Naive thymus-derived CD4-positive, alpha-beta T cell (primary cell): ENCODE data around the gene SLC2A11. TPM values are rescaled to one million over a fixed set of nuclear protein-coding genes. Genes with fewer than 3 reads are reported as not detected.

Experiments
- ATAC-seq: fragments of 150-1000 bp; cut with Tn5 transposase; 2 replicates; pipeline ENCODE4 v1.10.0; 2021; ENCODE audit warnings: mild to moderate bottlenecking, moderate library complexity
- CTCF ChIA-PET: fragments of 350-600 bp; sonication (Branson Sonifier 250); formaldehyde crosslinking; loops from one replicate; lab custom pipeline; 2021; ENCODE audit warnings: antibody characterized with exemption; lab: Charles Lee
- POLR2A ChIA-PET: fragments of 350-600 bp; sonication (Branson Sonifier 250); formaldehyde crosslinking; loops from one replicate; lab custom pipeline; 2021; ENCODE audit warnings: antibody characterized with exemption, inconsistent platforms; lab: Charles Lee
- DNase-seq, 9 donors: peaks; one replicate each; pipeline versions ENCODE4 v3.0.0 to v3.0.0-alpha.2; 2020 to 2022; ENCODE audit warnings: mixed read lengths in 1 of 9
- H3K27ac ChIP-seq: one replicate; pipeline ENCODE4 v1.7.0; 2013; ENCODE audit warnings: mild to moderate bottlenecking, low read depth, low read length, moderate library complexity
- H3K27me3 ChIP-seq, 2 donors: one replicate each; pipeline ENCODE4 v1.7.0; 2013; ENCODE audit warnings: low read length in 2 of 2, mild to moderate bottlenecking in 2 of 2, moderate library complexity in 2 of 2; ENCODE audit not compliant: control insufficient read depth in 2 of 2, insufficient read depth in 2 of 2
- H3K36me3 ChIP-seq, 3 experiments: 1 replicate in 2 of 3; 2 replicates in 1 of 3; pipeline ENCODE4 v1.7.0; 2013; ENCODE audit warnings: low read length in 3 of 3, mild to moderate bottlenecking in 3 of 3, moderate library complexity in 1 of 3; ENCODE audit not compliant: insufficient read depth in 3 of 3, control insufficient read depth in 2 of 3
- H3K4me1 ChIP-seq, 2 donors: one replicate each; pipeline ENCODE4 v1.7.0; 2013; ENCODE audit warnings: low read length in 2 of 2, mild to moderate bottlenecking in 2 of 2, moderate library complexity in 1 of 2; ENCODE audit not compliant: control insufficient read depth in 2 of 2, insufficient read depth in 2 of 2
- H3K4me3 ChIP-seq: 2 replicates; pipeline ENCODE4 v1.7.0; 2013; ENCODE audit warnings: mild to moderate bottlenecking, low read length
- H3K9me3 ChIP-seq, 3 experiments: 1 replicate in 2 of 3; 2 replicates in 1 of 3; pipeline ENCODE4 v1.7.0; 2013; ENCODE audit warnings: low read length in 3 of 3; ENCODE audit not compliant: control insufficient read depth in 2 of 3
- H3K27ac Mint-ChIP-seq, 9 donors: one replicate each; pipeline ENCODE4 v1.8.0; 2020 to 2022; ENCODE audit warnings: mixed read lengths in 9 of 9, mild to moderate bottlenecking in 8 of 9, moderate library complexity in 5 of 9, inconsistent platforms in 2 of 9
- H3K27me3 Mint-ChIP-seq, 5 donors: one replicate each; pipeline ENCODE4 v1.8.0; 2021 to 2022; ENCODE audit warnings: mixed read lengths in 5 of 5, mild to moderate bottlenecking in 1 of 5
- H3K36me3 Mint-ChIP-seq, 5 donors: one replicate each; pipeline ENCODE4 v1.8.0; 2020 to 2022; ENCODE audit warnings: mixed read lengths in 5 of 5, mild to moderate bottlenecking in 3 of 5, inconsistent platforms in 1 of 5
- H3K4me1 Mint-ChIP-seq, 7 donors: one replicate each; pipeline ENCODE4 v1.8.0; 2020 to 2022; ENCODE audit warnings: mixed read lengths in 7 of 7, mild to moderate bottlenecking in 3 of 7, inconsistent platforms in 1 of 7
- H3K4me3 Mint-ChIP-seq, 10 donors: one replicate each; pipeline ENCODE4 v1.8.0; 2020 to 2022; ENCODE audit warnings: mild to moderate bottlenecking in 10 of 10, mixed read lengths in 10 of 10, moderate library complexity in 6 of 10, inconsistent platforms in 2 of 10
- H3K9me3 Mint-ChIP-seq, 11 donors: one replicate each; pipeline ENCODE4 v1.8.0; 2020 to 2022; ENCODE audit warnings: mixed read lengths in 11 of 11, mild to moderate bottlenecking in 4 of 11, inconsistent platforms in 1 of 11, moderate library complexity in 1 of 11
- intact Hi-C, 2 donors: fragments of 100-400 bp; cut with micrococcal nuclease; formaldehyde crosslinking; loops; one replicate each; pipeline ENCODE4 v1.15.1; 2023
- polyA plus RNA-seq, 2 donors: library from polyadenylated mRNA; unstranded; fragments of 300-500 nt; fragmentation: Illumina TruSeq; gene quantifications; one replicate each; pipeline ENCODE4 v1.2.3, GENCODE V29; 2021
- total RNA-seq, 6 experiments: library from RNA in 5 of 6; stranded (reverse) in 5 of 6; gene quantifications; 1 replicate in 5 of 6; 2 replicates in 1 of 6; pipeline ENCODE4 v1.2.3 and lab custom pipeline; 2021 to 2026

SLC2A11 gene
- total and polyA plus RNA-seq, 7 experiments from 2014 or later, result 5.9 to 29.7 (median 10.9) TPM

DNA sequence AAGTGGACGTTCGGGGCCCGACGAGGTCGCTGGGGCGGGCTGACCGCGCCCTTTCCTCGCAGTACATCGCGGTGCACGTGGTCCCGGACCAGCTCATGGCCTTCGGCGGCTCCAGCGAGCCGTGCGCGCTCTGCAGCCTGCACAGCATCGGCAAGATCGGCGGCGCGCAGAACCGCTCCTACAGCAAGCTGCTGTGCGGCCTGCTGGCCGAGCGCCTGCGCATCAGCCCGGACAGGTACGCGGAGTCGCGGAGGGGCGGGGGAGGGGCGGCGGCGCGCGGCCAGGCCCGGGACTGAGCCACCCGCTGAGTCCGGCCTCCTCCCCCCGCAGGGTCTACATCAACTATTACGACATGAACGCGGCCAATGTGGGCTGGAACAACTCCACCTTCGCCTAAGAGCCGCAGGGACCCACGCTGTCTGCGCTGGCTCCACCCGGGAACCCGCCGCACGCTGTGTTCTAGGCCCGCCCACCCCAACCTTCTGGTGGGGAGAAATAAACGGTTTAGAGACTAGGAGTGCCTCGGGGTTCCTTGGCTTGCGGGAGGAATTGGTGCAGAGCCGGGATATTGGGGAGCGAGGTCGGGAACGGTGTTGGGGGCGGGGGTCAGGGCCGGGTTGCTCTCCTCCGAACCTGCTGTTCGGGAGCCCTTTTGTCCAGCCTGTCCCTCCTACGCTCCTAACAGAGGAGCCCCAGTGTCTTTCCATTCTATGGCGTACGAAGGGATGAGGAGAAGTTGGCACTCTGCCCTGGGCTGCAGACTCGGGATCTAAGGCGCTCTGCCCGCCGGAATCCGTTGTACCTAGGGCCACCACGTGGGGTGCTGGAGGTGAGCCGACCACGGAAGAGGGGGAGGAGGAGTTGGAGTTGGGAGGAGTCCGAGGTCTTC, 37.3 kb downstream of the SLC2A11 start:
- H3K4me3 Mint-ChIP-seq, result peak overlapping the region; percentile 87 to 97 (median 94)
- H3K9me3 ChIP-seq, result no peaks in the 10 kb centered on the region
- peaks cover 0 to 37% (median 8%) of the 10 kb centered on the region in 5 donors for H3K36me3 Mint-ChIP-seq
- ChIA-PET POLR2A (interaction anchor here (0.7 to 3.9 kb wide), 12 partner anchors 16 to 660 kb away, joined by 3 to 67 read pairs (median 4); partner anchors contain the start of genes CABIN1, GUCD1, SLC2A11 and SMARCB1), CTCF (interaction anchor here (0.7 to 1.6 kb wide), 6 partner anchors 19 to 116 kb away, joined by 3 to 6 read pairs (median 3); partner anchors contain the start of genes CABIN1, SLC2A11 and SMARCB1)
- H3K27me3 ChIP-seq, result no peaks in the 10 kb centered on the region
- H3K4me1 ChIP-seq, result peaks cover 16% of the 10 kb centered on the region in 2 donors
- intact Hi-C loops, result loop anchor here (1.0 to 5.0 kb wide), 11 partner anchors 19 to 753 kb away; partner anchors contain the start of genes DERL3 (in 2 of the 2), SLC2A11 (in 2 of the 2), GUCD1 (in 1 of the 2) and RSPH14 (in 1 of the 2)
- peak; percentile 49 for ATAC-seq
- peak; percentile 35 to 74 (median 52) for DNase-seq
- peaks cover 12 to 39% (median 30%) of the 10 kb centered on the region in 7 donors for H3K4me1 Mint-ChIP-seq
- H3K27ac ChIP-seq, result peak overlapping the region; percentile 93
- H3K27me3 Mint-ChIP-seq, result no peaks in the 10 kb centered on the region
- H3K4me3 ChIP-seq, result peak overlapping the region; percentile 88
- H3K9me3 Mint-ChIP-seq, result peaks cover 0 to 4% (median 0%) of the 10 kb centered on the region in 11 donors
- H3K27ac Mint-ChIP-seq, result peak overlapping the region; percentile 89 to 100 (median 94)
- peaks cover 0 to 34% (median 0%) of the 10 kb centered on the region in 3 experiments for H3K36me3 ChIP-seq

GRCh38 chr22:23895599-23896144, 38.0 kb downstream of the SLC2A11 start:
- peak overlapping the region; percentile 88 for H3K4me3 ChIP-seq
- intact Hi-C loops, result loop anchor here (1.0 to 2.0 kb wide), 3 partner anchors 39 to 660 kb away; partner anchors contain the start of genes GUCD1 (in 1 of the 2), SLC2A11 (in 1 of the 2) and SNRPD3 (in 1 of the 2)
- Mint-ChIP-seq H3K4me1 (peaks cover 12 to 39% (median 30%) of the 10 kb centered on the region in 7 donors), H3K4me3 (peak overlapping the region; percentile 87 to 97 (median 94)), H3K9me3 (peaks cover 0 to 8% (median 0%) of the 10 kb centered on the region in 11 donors), H3K27ac (peak overlapping the region; percentile 89 to 100 (median 94)), H3K27me3 (peaks cover 0 to 2% (median 0%) of the 10 kb centered on the region in 5 donors), H3K36me3 (peaks cover 0 to 39% (median 12%) of the 10 kb centered on the region in 5 donors)
- no peaks in the 10 kb centered on the region for H3K9me3 ChIP-seq
- H3K4me1 ChIP-seq, result peaks cover 16% of the 10 kb centered on the region in 2 donors
- CTCF ChIA-PET, result no interaction called here
- peak in 1 of 9 donors; percentile 5 for DNase-seq
- no peak for ATAC-seq
- peaks cover 0 to 34% (median 0%) of the 10 kb centered on the region in 3 experiments for H3K36me3 ChIP-seq
- POLR2A ChIA-PET, result interaction anchor here (3.9 kb wide), 1 partner anchor 16 kb away, joined by 67 read pairs; no protein-coding TSS in a partner anchor
- peak overlapping the region; percentile 93 for H3K27ac ChIP-seq
- no peaks in the 10 kb centered on the region for H3K27me3 ChIP-seq

- no peaks in the 10 kb centered on the region for H3K27me3 ChIP-seq
- ATAC-seq (no peak), DNase-seq (no peak)
- Mint-ChIP-seq H3K36me3 (peaks cover 0 to 40% (median 17%) of the 10 kb centered on the region in 5 donors), H3K27ac (peak overlapping the region in 5 of 9 donors; percentile 14 to 97 (median 89)), H3K4me1 (peaks cover 12 to 39% (median 30%) of the 10 kb centered on the region in 7 donors), H3K4me3 (peak overlapping the region; percentile 51 to 97 (median 94)), H3K9me3 (peaks cover 0 to 9% (median 0%) of the 10 kb centered on the region in 11 donors), H3K27me3 (peaks cover 0 to 3% (median 0%) of the 10 kb centered on the region in 5 donors)
- peaks cover 0 to 34% (median 0%) of the 10 kb centered on the region in 3 experiments for H3K36me3 ChIP-seq
- peaks cover 16% of the 10 kb centered on the region in 2 donors for H3K4me1 ChIP-seq
- H3K4me3 ChIP-seq, result no peak overlapping the region
- no peaks in the 10 kb centered on the region for H3K9me3 ChIP-seq
- intact Hi-C loops, result no loop called here
- POLR2A ChIA-PET, result interaction anchor here (3.7 to 3.9 kb wide), 2 partner anchors 15 to 17 kb away, joined by 17 to 67 read pairs; no protein-coding TSS in a partner anchor
- CTCF ChIA-PET, result no interaction called here
- H3K27ac ChIP-seq, result peak overlapping the region; percentile 93
These were observed 38.5 kb downstream of the SLC2A11 start for GRCh38 chr22:23896166-23896522.

DNA sequence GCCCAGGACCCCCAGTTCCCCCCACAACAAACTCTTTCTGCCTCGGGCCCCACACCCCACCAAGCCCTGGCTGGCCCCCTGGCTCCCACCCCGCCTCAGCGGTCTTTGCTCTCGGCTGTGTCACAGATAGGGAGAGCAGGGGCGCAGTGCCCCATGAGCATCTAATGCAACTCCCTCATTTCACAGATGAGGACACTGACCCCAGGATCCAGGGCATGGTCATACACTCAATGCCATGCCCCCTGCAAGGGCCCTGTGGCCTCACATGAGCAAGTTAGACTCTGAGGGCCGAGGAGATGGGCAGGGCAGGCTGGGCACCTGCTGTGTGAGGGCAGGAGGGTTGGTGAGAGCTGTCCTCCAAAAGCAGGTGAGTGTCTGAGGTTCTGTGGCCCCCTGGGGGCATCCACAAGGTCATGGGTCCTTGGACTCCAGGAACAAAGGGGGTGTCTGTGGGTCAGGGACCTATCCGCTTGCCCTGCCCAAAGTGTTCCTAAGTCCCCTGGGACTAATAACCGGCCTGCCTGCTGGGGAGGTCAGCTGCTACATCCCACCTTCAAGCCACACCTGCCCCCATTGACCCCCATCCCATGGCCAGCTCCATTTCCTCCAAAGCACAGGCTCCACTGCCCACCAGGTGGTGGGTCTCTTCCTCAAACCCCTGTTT, 39.0 kb downstream of the SLC2A11 start:
- ChIA-PET POLR2A (interaction anchor here (3.7 kb wide), 1 partner anchor 17 kb away, joined by 17 read pairs; no protein-coding TSS in a partner anchor), CTCF (no interaction called here)
- intact Hi-C loops, result no loop called here
- Histone ChIP-seq H3K4me1 (peaks cover 16% of the 10 kb centered on the region in 2 donors), H3K9me3 (no peaks in the 10 kb centered on the region), H3K27me3 (no peaks in the 10 kb centered on the region), H3K27ac (no peak overlapping the region), H3K4me3 (no peak overlapping the region), H3K36me3 (peaks cover 0 to 34% (median 0%) of the 10 kb centered on the region in 3 experiments)
- Mint-ChIP-seq H3K36me3 (peaks cover 0 to 40% (median 17%) of the 10 kb centered on the region in 5 donors), H3K4me3 (peak overlapping the region in 7 of 10 donors; percentile 42 to 96 (median 60)), H3K27me3 (peaks cover 0 to 3% (median 0%) of the 10 kb centered on the region in 5 donors), H3K9me3 (peaks cover 0 to 9% (median 0%) of the 10 kb centered on the region in 11 donors), H3K4me1 (peaks cover 12 to 39% (median 30%) of the 10 kb centered on the region in 7 donors), H3K27ac (peak overlapping the region in 2 of 9 donors; percentile 32 to 47)
- DNase-seq (no peak), ATAC-seq (no peak)

DNA sequence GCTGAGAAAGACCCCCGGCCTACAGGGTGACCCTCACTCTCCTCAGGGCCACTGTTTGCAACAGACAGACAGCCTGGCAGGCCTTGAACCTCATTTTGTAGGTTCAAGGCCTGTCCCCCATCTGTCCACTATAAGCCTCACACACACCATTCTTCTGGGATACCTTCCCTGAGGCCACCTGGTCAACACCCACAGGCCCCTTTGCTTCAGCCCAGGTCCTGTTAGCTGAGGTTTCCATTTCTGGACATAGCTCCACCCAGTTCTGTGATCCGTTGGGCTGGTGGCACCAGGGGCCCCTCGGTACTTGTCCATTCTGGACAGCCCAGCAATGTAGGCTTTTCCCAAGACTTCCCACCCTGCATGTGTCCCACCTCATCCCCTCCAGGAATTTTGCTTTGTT, 39.6 kb downstream of the SLC2A11 start:
- H3K36me3 Mint-ChIP-seq, result peaks cover 0 to 40% (median 17%) of the 10 kb centered on the region in 5 donors
- intact Hi-C loops, result no loop called here
- CTCF ChIA-PET, result no interaction called here
- peaks cover 0 to 3% (median 0%) of the 10 kb centered on the region in 5 donors for H3K27me3 Mint-ChIP-seq
- peaks cover 12 to 36% (median 28%) of the 10 kb centered on the region in 7 donors for H3K4me1 Mint-ChIP-seq
- Histone ChIP-seq H3K36me3 (peaks cover 0 to 34% (median 0%) of the 10 kb centered on the region in 3 experiments), H3K27ac (no peak overlapping the region), H3K27me3 (no peaks in the 10 kb centered on the region), H3K4me3 (no peak overlapping the region), H3K4me1 (peaks cover 16% of the 10 kb centered on the region in 2 donors), H3K9me3 (no peaks in the 10 kb centered on the region)
- peaks cover 0 to 9% (median 0%) of the 10 kb centered on the region in 11 donors for H3K9me3 Mint-ChIP-seq
- ATAC-seq, result no peak
- POLR2A ChIA-PET, result interaction anchor here (3.7 kb wide), 1 partner anchor 16 kb away, joined by 17 read pairs; no protein-coding TSS in a partner anchor
- H3K4me3 Mint-ChIP-seq, result peak overlapping the region in 6 of 10 donors; percentile 42 to 72 (median 54)
- H3K27ac Mint-ChIP-seq, result peak overlapping the region in 2 of 9 donors; percentile 47 to 48
- no peak for DNase-seq
